ENCODE results near the gene ADAMTS20.

Gene ADAMTS20

GRCh38 chr12:43459285-43459684 is 92.7 kb downstream of the ADAMTS20 start:
- Histone ChIP-seq H3K4me1 (ENCODE audit: control insufficient read depth, insufficient read depth, low read length) (no peaks in the 10 kb centered on the region), H3K9ac (ENCODE audit: low read length) (no peak overlapping the region), H3K4me3 (ENCODE audit: low read length) (no peak overlapping the region), H3K27ac (ENCODE audit: low read depth, low read length) (no peak overlapping the region), H3K36me3 (ENCODE audit: control insufficient read depth, insufficient read depth, low read length) (no peaks in the 10 kb centered on the region), H3K27me3 (ENCODE audit: control insufficient read depth, insufficient read depth, low read length) (no peaks in the 10 kb centered on the region)

GRCh38 chr12:43453761-43454160 is 98.2 kb downstream of the ADAMTS20 start:
- Histone ChIP-seq H3K27ac (ENCODE audit: low read depth, low read length) (no peak overlapping the region), H3K4me1 (ENCODE audit: control insufficient read depth, insufficient read depth, low read length) (no peaks in the 10 kb centered on the region), H3K9ac (ENCODE audit: low read length) (no peak overlapping the region), H3K4me3 (ENCODE audit: low read length) (no peak overlapping the region), H3K27me3 (ENCODE audit: control insufficient read depth, insufficient read depth, low read length) (no peaks in the 10 kb centered on the region), H3K36me3 (ENCODE audit: control insufficient read depth, insufficient read depth, low read length) (no peaks in the 10 kb centered on the region)

GRCh38 chr12:43444940-43445564 is 107.0 kb downstream of the ADAMTS20 start:
- Histone ChIP-seq H3K27me3 (ENCODE audit: control insufficient read depth, insufficient read depth, low read length) (no peaks in the 10 kb centered on the region), H3K4me1 (ENCODE audit: control insufficient read depth, insufficient read depth, low read length) (no peaks in the 10 kb centered on the region), H3K27ac (ENCODE audit: low read depth, low read length) (no peak overlapping the region), H3K36me3 (ENCODE audit: control insufficient read depth, insufficient read depth, low read length) (no peaks in the 10 kb centered on the region), H3K4me3 (ENCODE audit: low read length) (no peak overlapping the region), H3K9ac (ENCODE audit: low read length) (no peak overlapping the region)

- Histone ChIP-seq H3K27ac (ENCODE audit: low read depth, low read length) (no peak overlapping the region), H3K4me3 (ENCODE audit: low read length) (no peak overlapping the region)
Observed at GRCh38 chr12:43436597-43436996, 115.4 kb downstream of the ADAMTS20 start.

GRCh38 chr12:43434614-43435013 is 117.4 kb downstream of the ADAMTS20 start:
- H3K36me3 ChIP-seq (ENCODE audit: control insufficient read depth, insufficient read depth, low read length): no peaks in the 10 kb centered on the region
- no peaks in the 10 kb centered on the region for H3K27me3 ChIP-seq (ENCODE audit: control insufficient read depth, insufficient read depth, low read length)
- H3K4me3 ChIP-seq (ENCODE audit: low read length): no peak overlapping the region
- H3K27ac ChIP-seq (ENCODE audit: low read depth, low read length): no peak overlapping the region
- H3K9ac ChIP-seq (ENCODE audit: low read length): no peak overlapping the region
- no peaks in the 10 kb centered on the region for H3K4me1 ChIP-seq (ENCODE audit: control insufficient read depth, insufficient read depth, low read length)

More at GRCh38 chr12:43436597-43436996, 115.4 kb downstream of the ADAMTS20 start:
- Histone ChIP-seq H3K27me3 (ENCODE audit: control insufficient read depth, insufficient read depth, low read length) (no peaks in the 10 kb centered on the region), H3K9ac (ENCODE audit: low read length) (no peak overlapping the region), H3K36me3 (ENCODE audit: control insufficient read depth, insufficient read depth, low read length) (no peaks in the 10 kb centered on the region), H3K4me1 (ENCODE audit: control insufficient read depth, insufficient read depth, low read length) (no peaks in the 10 kb centered on the region)

- Histone ChIP-seq H3K4me3 (ENCODE audit: low read length) (no peak overlapping the region), H3K27ac (ENCODE audit: low read depth, low read length) (no peak overlapping the region), H3K9ac (ENCODE audit: low read length) (no peak overlapping the region), H3K36me3 (ENCODE audit: control insufficient read depth, insufficient read depth, low read length) (no peaks in the 10 kb centered on the region), H3K27me3 (ENCODE audit: control insufficient read depth, insufficient read depth, low read length) (no peaks in the 10 kb centered on the region), H3K4me1 (ENCODE audit: control insufficient read depth, insufficient read depth, low read length) (no peaks in the 10 kb centered on the region)
Observed at GRCh38 chr12:43428088-43428600, 123.9 kb downstream of the ADAMTS20 start.

- Histone ChIP-seq H3K4me3 (ENCODE audit: low read length) (no peak overlapping the region), H3K9ac (ENCODE audit: low read length) (no peak overlapping the region), H3K27ac (ENCODE audit: low read depth, low read length) (no peak overlapping the region), H3K4me1 (ENCODE audit: control insufficient read depth, insufficient read depth, low read length) (no peaks in the 10 kb centered on the region), H3K36me3 (ENCODE audit: control insufficient read depth, insufficient read depth, low read length) (no peaks in the 10 kb centered on the region), H3K27me3 (ENCODE audit: control insufficient read depth, insufficient read depth, low read length) (no peaks in the 10 kb centered on the region)
Observed at GRCh38 chr12:43425361-43425760, 126.6 kb downstream of the ADAMTS20 start.

GRCh38 chr12:43416981-43417380 is 135.0 kb downstream of the ADAMTS20 start:
- Histone ChIP-seq H3K4me1 (ENCODE audit: control insufficient read depth, insufficient read depth, low read length) (no peaks in the 10 kb centered on the region), H3K9ac (ENCODE audit: low read length) (no peak overlapping the region), H3K4me3 (ENCODE audit: low read length) (no peak overlapping the region), H3K27ac (ENCODE audit: low read depth, low read length) (no peak overlapping the region), H3K27me3 (ENCODE audit: control insufficient read depth, insufficient read depth, low read length) (no peaks in the 10 kb centered on the region), H3K36me3 (ENCODE audit: control insufficient read depth, insufficient read depth, low read length) (no peaks in the 10 kb centered on the region)

- no peak overlapping the region for H3K9ac ChIP-seq (ENCODE audit: low read length)
- H3K36me3 ChIP-seq (ENCODE audit: control insufficient read depth, insufficient read depth, low read length): no peaks in the 10 kb centered on the region
- H3K4me3 ChIP-seq (ENCODE audit: low read length): no peak overlapping the region
- H3K4me1 ChIP-seq (ENCODE audit: control insufficient read depth, insufficient read depth, low read length): no peaks in the 10 kb centered on the region
- no peak overlapping the region for H3K27ac ChIP-seq (ENCODE audit: low read depth, low read length)
- no peaks in the 10 kb centered on the region for H3K27me3 ChIP-seq (ENCODE audit: control insufficient read depth, insufficient read depth, low read length)
Observed at GRCh38 chr12:43407816-43408645, 144.0 kb downstream of the ADAMTS20 start.

- Histone ChIP-seq H3K4me3 (ENCODE audit: low read length) (no peak overlapping the region), H3K36me3 (ENCODE audit: control insufficient read depth, insufficient read depth, low read length) (no peaks in the 10 kb centered on the region), H3K27ac (ENCODE audit: low read depth, low read length) (no peak overlapping the region), H3K9ac (ENCODE audit: low read length) (no peak overlapping the region), H3K4me1 (ENCODE audit: control insufficient read depth, insufficient read depth, low read length) (no peaks in the 10 kb centered on the region), H3K27me3 (ENCODE audit: control insufficient read depth, insufficient read depth, low read length) (no peaks in the 10 kb centered on the region)
Observed at GRCh38 chr12:43406801-43407200, 145.2 kb downstream of the ADAMTS20 start.

GRCh38 chr12:43402436-43402835 is 149.6 kb downstream of the ADAMTS20 start:
- H3K4me1 ChIP-seq (ENCODE audit: control insufficient read depth, insufficient read depth, low read length): no peaks in the 10 kb centered on the region
- H3K27ac ChIP-seq (ENCODE audit: low read depth, low read length): no peak overlapping the region
- no peaks in the 10 kb centered on the region for H3K36me3 ChIP-seq (ENCODE audit: control insufficient read depth, insufficient read depth, low read length)

GRCh38 chr12:43401096-43401495 is 150.9 kb downstream of the ADAMTS20 start:
- Histone ChIP-seq H3K36me3 (ENCODE audit: control insufficient read depth, insufficient read depth, low read length) (no peaks in the 10 kb centered on the region), H3K27ac (ENCODE audit: low read depth, low read length) (no peak overlapping the region), H3K4me1 (ENCODE audit: control insufficient read depth, insufficient read depth, low read length) (no peaks in the 10 kb centered on the region), H3K9ac (ENCODE audit: low read length) (no peak overlapping the region), H3K27me3 (ENCODE audit: control insufficient read depth, insufficient read depth, low read length) (no peaks in the 10 kb centered on the region), H3K4me3 (ENCODE audit: low read length) (no peak overlapping the region)

More at GRCh38 chr12:43402436-43402835, 149.6 kb downstream of the ADAMTS20 start:
- H3K27me3 ChIP-seq (ENCODE audit: control insufficient read depth, insufficient read depth, low read length): no peaks in the 10 kb centered on the region
- H3K9ac ChIP-seq (ENCODE audit: low read length): no peak overlapping the region
- H3K4me3 ChIP-seq (ENCODE audit: low read length): no peak overlapping the region
